Vagina (tissue), 2 donors: ENCODE results near the gene NOG.

Experiments
- CTCF ChIP-seq, 3 experiments: fragments of 450-650 bp in 2 of 3; fragments of 200-600 bp in 1 of 3; sonication (generic) in 1 of 3; IDR thresholded peaks; one replicate each; pipeline ENCODE4 v1.5.1; 2017 to 2019; ENCODE audit warnings: antibody characterized with exemption in 3 of 3, mild to moderate bottlenecking in 2 of 3, moderate library complexity in 2 of 3
- POLR2AphosphoS5 ChIP-seq, 2 donors: sonication (generic); formaldehyde crosslinking; IDR thresholded peaks; one replicate each; pipeline ENCODE4 v1.9.0; 2017; ENCODE audit warnings: antibody characterized with exemption in 2 of 2, mild to moderate bottlenecking in 2 of 2, low read depth in 1 of 2; ENCODE audit not compliant: insufficient read depth in 1 of 2

- no peak for TF ChIP-seq POLR2AphosphoS5 (IDR thresholded peaks at IDR 0.05; ENCODE audit: insufficient read depth in 1 of 2, low read depth in 1 of 2)
- no peak for TF ChIP-seq CTCF (IDR thresholded peaks at IDR 0.05)
These were observed 15.4 kb downstream of the NOG start for GRCh38 chr17:56608944-56609343.
